Left renal cortex interstitium (tissue), 4 donors: ENCODE data around the gene SLC35G6. TPM values are rescaled to one million over a fixed set of nuclear protein-coding genes. Genes with fewer than 3 reads are reported as not detected.

Experiments used
- DNase-seq, 4 donors: peaks; one replicate each; pipeline ENCODE4 v3.0.0-alpha.2; 2013; ENCODE audit warnings: low read depth in 4 of 4, low spot score in 2 of 4, missing footprints in 1 of 4
- polyA plus RNA-seq, 4 donors: library from polyadenylated mRNA; unstranded; fragments of 120-200 nt; gene quantifications; one replicate each; pipeline ENCODE4 v1.2.1, GENCODE V29; 2013; ENCODE audit not compliant: insufficient read length in 4 of 4

SLC35G6 gene
- polyA plus RNA-seq, 4 donors, result 0.46 to 0.72 TPM; not detected in 2

DNA sequence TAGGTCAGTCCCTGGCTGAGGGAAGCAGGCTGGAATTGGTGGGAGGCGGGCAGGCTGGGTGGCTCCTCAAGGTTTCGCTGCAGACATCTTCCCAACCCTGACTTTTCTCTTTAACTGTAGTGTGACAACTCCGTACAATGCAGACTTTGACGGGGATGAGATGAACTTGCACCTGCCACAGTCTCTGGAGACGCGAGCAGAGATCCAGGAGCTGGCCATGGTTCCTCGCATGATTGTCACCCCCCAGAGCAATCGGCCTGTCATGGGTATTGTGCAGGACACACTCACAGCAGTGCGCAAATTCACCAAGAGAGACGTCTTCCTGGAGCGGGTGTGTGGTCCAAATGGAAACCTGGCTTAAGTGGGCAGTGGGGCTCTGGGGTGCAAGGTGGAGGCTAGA lies 17.9 kb downstream of the SLC35G6 start:
- DNase-seq, result no peak

DNA sequence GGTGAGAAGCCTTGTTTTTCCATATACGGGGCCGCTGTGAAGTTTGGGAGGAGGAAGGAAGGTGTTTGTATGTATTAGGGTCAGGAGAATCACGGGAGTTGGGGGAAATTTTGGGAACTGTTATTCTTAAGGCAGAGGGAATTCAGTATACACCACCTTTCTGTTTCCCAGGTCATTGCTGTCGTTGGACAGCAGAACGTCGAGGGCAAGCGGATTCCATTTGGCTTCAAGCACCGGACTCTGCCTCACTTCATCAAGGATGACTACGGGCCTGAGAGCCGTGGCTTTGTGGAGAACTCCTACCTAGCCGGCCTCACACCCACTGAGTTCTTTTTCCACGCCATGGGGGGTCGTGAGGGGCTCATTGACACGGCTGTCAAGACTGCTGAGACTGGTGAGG lies 20.5 kb downstream of the SLC35G6 start:
- no peak for DNase-seq

DNA sequence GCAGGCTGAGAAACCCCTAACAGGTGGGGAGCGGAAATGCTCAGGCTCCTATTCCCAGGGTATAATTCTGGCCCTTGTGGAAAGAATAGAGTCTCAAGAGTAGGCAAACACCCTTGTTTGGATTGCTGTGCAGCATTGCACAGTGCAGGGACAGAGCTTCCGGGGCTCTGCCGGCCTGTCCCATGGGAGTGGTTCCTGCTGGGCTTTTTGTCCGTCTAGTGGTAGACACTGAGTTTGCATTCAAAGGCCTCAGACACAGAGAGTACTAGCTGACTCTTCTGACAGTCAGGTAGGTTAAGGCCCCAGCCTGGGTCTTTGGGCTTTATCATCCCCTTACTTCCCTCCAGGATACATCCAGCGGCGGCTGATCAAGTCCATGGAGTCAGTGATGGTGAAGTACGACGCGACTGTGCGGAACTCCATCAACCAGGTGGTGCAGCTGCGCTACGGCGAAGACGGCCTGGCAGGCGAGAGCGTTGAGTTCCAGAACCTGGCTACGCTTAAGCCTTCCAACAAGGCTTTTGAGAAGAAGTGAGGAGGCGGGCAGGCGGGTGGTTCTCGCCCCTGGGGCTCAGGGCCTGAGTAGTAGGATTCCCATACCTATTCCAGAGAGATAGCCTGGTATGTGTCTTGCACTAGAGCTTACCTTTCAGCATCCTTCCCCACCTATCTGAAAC lies 21.1 kb downstream of the SLC35G6 start:
- no peak for DNase-seq

DNA sequence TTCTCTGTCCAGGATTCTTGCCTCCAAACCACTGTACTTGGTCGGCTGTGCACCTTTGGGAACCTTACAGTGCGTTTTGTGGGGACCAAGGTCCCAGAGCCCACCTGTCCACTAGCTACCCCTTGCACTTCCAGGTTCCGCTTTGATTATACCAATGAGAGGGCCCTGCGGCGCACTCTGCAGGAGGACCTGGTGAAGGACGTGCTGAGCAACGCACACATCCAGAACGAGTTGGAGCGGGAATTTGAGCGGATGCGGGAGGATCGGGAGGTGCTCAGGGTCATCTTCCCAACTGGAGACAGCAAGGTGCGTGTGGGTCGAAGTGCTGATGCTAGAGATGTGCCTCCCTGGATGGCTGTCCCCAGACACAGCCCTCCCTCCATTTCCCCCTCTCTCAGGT lies 21.7 kb downstream of the SLC35G6 start:
- DNase-seq, result no peak

DNA sequence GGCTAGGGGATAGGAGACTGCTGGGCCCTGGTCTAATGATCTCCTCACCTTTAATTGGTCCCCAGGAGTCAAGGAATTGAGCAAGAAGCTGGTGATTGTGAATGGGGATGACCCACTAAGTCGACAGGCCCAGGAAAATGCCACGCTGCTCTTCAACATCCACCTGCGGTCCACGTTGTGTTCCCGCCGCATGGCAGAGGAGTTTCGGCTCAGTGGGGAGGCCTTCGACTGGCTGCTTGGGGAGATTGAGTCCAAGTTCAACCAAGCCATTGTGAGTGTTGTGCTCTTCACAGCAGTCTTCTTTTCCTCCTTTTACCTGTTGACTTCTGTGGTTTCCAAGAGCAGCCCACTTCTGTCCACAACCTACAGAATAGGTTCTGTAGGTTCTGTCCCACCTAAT lies 22.3 kb downstream of the SLC35G6 start:
- DNase-seq, result no peak

DNA sequence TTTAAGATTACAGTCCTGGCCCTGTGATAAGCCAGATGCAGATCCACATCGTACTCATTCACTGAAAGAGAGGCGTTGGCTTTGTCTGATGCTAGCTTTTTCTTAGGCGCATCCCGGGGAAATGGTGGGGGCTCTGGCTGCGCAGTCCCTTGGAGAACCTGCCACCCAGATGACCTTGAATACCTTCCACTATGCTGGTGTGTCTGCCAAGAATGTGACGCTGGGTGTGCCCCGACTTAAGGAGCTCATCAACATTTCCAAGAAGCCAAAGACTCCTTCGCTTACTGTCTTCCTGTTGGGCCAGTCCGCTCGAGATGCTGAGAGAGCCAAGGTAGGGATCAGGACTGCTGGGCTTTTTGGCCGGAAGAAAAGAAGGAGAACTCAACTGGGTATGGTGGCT lies 26.9 kb downstream of the SLC35G6 start:
- no peak for DNase-seq

DNA sequence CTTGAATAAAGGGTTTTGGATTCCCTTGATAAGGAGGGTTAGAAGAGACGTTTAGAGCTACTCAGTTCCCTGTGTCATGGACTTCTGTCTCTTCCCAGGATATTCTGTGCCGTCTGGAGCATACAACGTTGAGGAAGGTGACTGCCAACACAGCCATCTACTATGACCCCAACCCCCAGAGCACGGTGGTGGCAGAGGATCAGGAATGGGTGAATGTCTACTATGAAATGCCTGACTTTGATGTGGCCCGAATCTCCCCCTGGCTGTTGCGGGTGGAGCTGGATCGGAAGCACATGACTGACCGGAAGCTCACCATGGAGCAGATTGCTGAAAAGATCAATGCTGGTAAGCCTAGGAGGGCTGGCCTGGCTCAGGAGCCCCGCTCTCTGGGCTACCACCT lies 27.6 kb downstream of the SLC35G6 start:
- no peak for DNase-seq

DNA sequence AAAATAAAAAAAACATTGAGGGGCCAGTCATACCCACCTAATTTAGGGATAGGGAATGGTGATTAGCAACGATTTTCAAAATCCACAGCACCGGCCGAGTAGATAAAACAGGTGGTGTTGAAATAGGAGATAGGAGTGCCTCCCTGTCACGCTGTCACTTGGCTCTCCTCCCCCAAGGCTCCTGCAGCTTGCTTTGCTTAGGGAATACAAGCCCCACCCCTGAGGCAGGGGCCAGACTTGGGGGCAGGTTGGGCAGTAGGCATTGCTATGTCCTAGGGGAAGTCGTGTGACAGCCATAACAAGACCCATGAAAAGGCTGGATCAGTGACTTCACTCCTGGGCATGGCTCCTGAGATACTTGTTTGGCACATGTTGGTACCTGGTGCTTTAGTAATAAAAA lies 28.7 kb downstream of the SLC35G6 start:
- no peak for DNase-seq

DNA sequence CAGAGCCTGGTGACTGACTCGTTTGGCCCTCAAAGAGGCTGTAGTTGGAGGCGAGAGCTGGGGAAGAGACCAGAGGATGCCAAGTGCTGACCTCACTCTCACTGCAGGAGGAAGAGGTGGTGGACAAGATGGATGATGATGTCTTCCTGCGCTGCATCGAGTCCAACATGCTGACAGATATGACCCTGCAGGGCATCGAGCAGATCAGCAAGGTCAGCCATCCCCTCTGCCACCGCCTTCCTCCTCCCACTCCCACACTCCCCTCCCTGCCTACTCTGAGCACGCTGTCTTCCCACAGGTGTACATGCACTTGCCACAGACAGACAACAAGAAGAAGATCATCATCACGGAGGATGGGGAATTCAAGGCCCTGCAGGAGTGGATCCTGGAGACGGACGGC lies 29.9 kb downstream of the SLC35G6 start:
- DNase-seq, result no peak

DNA sequence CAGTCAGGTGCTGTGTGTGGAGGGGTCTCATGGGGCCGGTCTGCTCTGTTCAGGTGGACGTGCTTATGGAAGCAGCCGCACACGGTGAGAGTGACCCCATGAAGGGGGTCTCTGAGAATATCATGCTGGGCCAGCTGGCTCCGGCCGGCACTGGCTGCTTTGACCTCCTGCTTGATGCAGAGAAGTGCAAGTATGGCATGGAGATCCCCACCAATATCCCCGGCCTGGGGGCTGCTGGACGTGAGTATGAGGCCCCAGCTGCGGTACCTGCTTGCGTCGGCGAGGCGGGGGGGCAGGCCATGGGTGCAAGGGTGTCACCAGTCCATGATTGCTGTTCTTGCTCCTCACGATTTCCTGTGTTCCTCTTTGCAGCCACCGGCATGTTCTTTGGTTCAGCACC lies 30.9 kb downstream of the SLC35G6 start:
- no peak for DNase-seq

DNA sequence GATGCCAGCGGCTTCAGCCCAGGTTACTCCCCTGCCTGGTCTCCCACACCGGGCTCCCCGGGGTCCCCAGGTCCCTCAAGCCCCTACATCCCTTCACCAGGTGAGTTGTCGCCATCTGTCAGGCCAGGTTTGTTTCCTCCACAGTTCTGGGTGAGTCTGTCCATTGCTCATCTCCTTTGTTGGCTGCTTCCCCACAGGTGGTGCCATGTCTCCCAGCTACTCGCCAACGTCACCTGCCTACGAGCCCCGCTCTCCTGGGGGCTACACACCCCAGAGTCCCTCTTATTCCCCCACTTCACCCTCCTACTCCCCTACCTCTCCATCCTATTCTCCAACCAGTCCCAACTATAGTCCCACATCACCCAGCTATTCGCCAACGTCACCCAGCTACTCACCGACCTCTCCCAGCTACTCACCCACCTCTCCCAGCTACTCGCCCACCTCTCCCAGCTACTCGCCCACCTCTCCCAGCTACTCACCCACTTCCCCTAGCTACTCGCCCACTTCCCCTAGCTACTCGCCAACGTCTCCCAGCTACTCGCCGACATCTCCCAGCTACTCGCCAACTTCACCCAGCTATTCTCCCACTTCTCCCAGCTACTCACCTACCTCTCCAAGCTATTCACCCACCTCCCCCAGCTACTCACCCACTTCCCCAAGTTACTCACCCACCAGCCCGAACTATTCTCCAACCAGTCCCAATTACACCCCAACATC lies 31.7 kb downstream of the SLC35G6 start:
- no peak for DNase-seq

DNA sequence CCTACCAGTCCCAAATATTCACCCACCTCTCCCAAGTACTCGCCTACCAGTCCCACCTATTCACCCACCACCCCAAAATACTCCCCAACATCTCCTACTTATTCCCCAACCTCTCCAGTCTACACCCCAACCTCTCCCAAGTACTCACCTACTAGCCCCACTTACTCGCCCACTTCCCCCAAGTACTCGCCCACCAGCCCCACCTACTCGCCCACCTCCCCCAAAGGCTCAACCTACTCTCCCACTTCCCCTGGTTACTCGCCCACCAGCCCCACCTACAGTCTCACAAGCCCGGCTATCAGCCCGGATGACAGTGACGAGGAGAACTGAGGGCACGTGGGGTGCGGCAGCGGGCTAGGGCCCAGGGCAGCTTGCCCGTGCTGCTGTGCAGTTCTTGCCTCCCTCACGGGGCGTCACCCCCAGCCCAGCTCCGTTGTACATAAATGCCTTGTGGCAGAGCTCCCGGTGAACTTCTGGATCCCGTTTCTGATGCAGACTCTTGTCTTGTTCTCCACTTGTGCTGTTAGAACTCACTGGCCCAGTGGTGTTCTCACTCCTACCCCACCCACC lies 32.7 kb downstream of the SLC35G6 start:
- no peak for DNase-seq

DNA sequence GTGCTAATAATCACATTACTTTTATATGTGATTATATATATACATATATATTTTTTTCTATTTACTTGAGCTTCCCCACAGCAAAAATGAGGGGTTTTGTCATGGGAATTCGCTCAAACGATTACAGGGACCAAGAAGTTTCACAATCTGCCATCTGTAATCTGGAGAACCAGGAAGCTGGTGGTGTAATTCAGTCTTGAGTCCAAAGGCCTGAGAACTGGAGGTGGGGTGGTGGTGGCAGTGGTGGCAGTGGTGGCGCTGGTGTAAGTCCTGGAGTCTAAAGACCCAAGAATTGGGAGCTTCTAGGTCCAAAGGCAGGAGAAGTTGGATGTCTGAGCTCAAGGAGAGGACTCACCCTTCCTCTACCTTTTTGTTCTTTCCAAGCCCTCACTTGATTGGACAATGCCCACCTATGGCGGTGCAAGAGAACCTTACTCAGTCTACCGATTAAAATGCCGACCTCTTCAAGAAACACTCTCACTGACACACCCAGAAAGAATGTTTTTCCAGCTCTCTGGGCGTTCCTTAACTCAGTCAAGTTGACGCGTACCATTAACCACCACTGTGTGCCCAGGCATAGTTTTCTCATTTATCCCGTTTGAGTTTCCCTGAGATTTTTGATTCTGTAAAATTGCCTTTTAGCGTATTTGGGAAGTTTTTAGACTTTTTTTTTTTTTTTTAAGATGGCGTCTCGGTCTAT lies 34.8 kb downstream of the SLC35G6 start:
- DNase-seq, result no peak

DNA sequence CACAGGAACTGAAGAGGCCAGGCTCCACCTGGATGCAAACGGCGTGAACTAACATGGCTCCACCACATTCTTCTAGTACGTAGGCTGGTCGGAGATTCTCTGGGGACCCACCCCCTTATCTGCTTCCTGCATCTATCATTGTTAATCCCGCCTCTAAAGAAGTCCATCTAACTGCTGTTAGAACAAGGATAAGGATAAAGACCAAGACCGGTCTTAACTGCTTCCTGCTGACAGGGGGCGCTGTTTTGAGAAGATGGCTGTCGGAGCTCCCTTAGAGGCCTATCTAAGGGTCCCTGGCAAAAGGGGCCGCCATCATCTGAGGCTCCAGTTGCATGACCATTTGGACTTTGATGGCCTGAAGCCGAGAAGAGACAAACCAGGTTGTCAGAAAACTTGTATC lies 41.8 kb downstream of the SLC35G6 start:
- DNase-seq, result no peak

DNA sequence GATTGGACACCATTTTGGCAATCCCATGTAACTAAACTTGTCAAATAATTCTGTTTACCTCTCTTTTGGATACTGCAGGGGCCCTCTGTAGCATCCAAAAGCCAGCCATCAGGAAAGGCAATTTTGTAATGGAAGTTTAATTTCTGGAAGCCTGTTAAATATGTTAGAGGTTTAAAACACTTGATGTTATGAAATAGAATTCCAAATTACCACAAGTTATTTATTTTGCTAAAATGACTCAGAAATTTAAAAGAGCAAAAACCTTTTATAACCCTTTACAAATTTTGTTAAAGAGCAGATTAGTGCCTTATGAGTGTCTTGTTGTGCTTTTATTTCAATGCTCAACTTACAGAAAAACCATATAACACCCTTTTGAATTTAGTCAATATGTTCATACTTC lies 47.6 kb downstream of the SLC35G6 start:
- DNase-seq, result no peak

DNA sequence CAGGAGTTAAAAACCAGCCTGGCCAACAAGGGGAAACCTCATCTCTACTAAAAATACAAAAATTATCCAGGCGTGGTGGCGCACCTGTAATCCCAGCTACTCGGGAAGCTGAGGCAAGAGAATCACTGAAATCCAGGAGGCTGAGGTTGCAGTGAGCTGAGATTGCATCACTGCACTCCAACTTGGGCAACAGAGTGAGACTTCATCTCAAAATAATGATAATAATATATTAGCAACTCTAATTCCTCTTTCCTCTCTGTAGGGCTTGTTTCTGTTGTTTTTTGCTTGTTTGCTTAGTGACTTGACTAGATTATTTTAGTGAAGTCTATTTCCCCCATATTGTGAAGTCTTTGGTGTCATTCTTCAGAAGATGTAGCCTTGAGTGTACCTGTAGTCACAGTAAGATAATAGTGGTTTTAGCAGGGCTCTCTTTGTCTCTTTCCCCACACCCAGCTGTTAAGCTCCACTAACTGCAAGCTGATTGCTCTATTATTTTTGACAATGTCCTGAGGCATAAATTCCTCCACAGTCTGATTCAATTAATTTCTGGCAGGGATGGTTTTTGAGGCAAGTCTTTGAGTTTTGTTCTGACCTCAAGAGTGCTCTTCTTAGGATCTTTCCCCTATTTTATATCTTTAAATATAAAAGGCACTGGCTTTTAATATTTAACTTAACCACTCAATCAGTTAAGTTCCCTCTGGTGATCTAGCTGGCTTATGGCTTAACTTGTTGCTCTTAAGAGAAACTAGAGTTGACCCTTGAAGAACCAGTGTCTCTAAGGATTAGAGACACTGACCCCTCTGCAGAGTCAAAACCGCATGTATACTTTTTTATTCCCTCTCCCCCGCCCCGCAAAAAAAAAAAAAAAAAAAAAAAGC lies 49.0 kb downstream of the SLC35G6 start:
- no peak for DNase-seq

Other genes with a start within 250 kb of the SLC35G6 start
- gene DVL2, start 246.9 kb upstream of the SLC35G6 start, polyA plus RNA-seq, result 10 to 100 TPM; 47.7 to 78.0 (median 62.9) TPM
- 10 to 100 TPM; 51.8 to 74.3 (median 60.9) TPM for gene PHF23, start 242.0 kb upstream of the SLC35G6 start, polyA plus RNA-seq
- gene GABARAP, start 239.0 kb upstream of the SLC35G6 start, polyA plus RNA-seq, result 100 to 1,000 TPM; 396 to 619 (median 451) TPM
- 100 to 1,000 TPM; 136 to 149 (median 141) TPM for gene CTDNEP1, start 229.7 kb upstream of the SLC35G6 start, polyA plus RNA-seq
- gene ELP5, start 229.2 kb upstream of the SLC35G6 start, polyA plus RNA-seq, result 10 to 100 TPM; 43.7 to 61.9 (median 50.9) TPM
- gene CLDN7, start 219.0 kb upstream of the SLC35G6 start, polyA plus RNA-seq, result 10 to 100 TPM; 47.1 to 59.9 (median 55.1) TPM
- 1 to 10 TPM; 2.2 to 2.8 (median 2.5) TPM for gene SLC2A4, start 199.7 kb upstream of the SLC35G6 start, polyA plus RNA-seq
- gene YBX2, start 186.8 kb upstream of the SLC35G6 start, polyA plus RNA-seq, result 1 to 10 TPM; 2.5 to 5.3 (median 3.1) TPM
- 100 to 1,000 TPM; 286 to 397 (median 312) TPM for gene EIF5A, start 173.8 kb upstream of the SLC35G6 start, polyA plus RNA-seq
- 100 to 1,000 TPM in 1 of 4 donors, 10 to 100 TPM in 3; 88.7 to 115 (median 95.8) TPM for gene GPS2, start 166.1 kb upstream of the SLC35G6 start, polyA plus RNA-seq
- gene NEURL4, start 152.1 kb upstream of the SLC35G6 start, polyA plus RNA-seq, result 10 to 100 TPM; 25.4 to 39.7 (median 31.4) TPM
- gene ACAP1, start 144.9 kb upstream of the SLC35G6 start, polyA plus RNA-seq, result 10 to 100 TPM in 2 of 4 donors, 1 to 10 TPM in 2; 7.3 to 10.9 (median 10.0) TPM
- 10 to 100 TPM; 11.2 to 13.9 (median 12.5) TPM for gene KCTD11, start 129.3 kb upstream of the SLC35G6 start, polyA plus RNA-seq
- gene TMEM95, start 126.3 kb upstream of the SLC35G6 start, polyA plus RNA-seq, result not detected
- 1 to 10 TPM; 3.1 to 7.9 (median 5.7) TPM for gene TNK1, start 100.4 kb upstream of the SLC35G6 start, polyA plus RNA-seq
- 10 to 100 TPM; 27.8 to 51.2 (median 41.2) TPM for gene PLSCR3, start 86.9 kb upstream of the SLC35G6 start, polyA plus RNA-seq
- 100 to 1,000 TPM in 1 of 4 donors, 10 to 100 TPM in 3; 82.2 to 108 (median 90.2) TPM for gene TMEM256, start 77.3 kb upstream of the SLC35G6 start, polyA plus RNA-seq
- 10 to 100 TPM; 17.5 to 38.6 (median 30.2) TPM for gene NLGN2, start 73.6 kb upstream of the SLC35G6 start, polyA plus RNA-seq
- not detected for gene SPEM1, start 61.1 kb upstream of the SLC35G6 start, polyA plus RNA-seq
- under 1 TPM in 1 of 4 donors, not detected in 3; 0.06 TPM for gene SPEM2, start 55.8 kb upstream of the SLC35G6 start, polyA plus RNA-seq
- not detected for gene SPEM3, start 52.6 kb upstream of the SLC35G6 start, polyA plus RNA-seq
- gene TMEM102, start 46.0 kb upstream of the SLC35G6 start, polyA plus RNA-seq, result 1 to 10 TPM; 3.7 to 5.7 (median 4.8) TPM
- gene FGF11, start 41.9 kb upstream of the SLC35G6 start, polyA plus RNA-seq, result 1 to 10 TPM; 6.1 to 6.9 (median 6.4) TPM
- gene CHRNB1, start 36.4 kb upstream of the SLC35G6 start, polyA plus RNA-seq, result 10 to 100 TPM; 10.3 to 10.8 (median 10.6) TPM
- 10 to 100 TPM; 38.6 to 50.6 (median 44.2) TPM for gene ZBTB4, start 1.8 kb upstream of the SLC35G6 start, polyA plus RNA-seq
- 100 to 1,000 TPM; 101 to 163 (median 116) TPM for gene POLR2A, start 2.9 kb downstream of the SLC35G6 start, polyA plus RNA-seq
- 10 to 100 TPM; 21.7 to 32.3 (median 28.3) TPM for gene TNFSF12, start 67.6 kb downstream of the SLC35G6 start, polyA plus RNA-seq
- gene TNFSF13, start 77.3 kb downstream of the SLC35G6 start, polyA plus RNA-seq, result 10 to 100 TPM; 12.8 to 15.9 (median 14.5) TPM
- gene SENP3, start 80.5 kb downstream of the SLC35G6 start, polyA plus RNA-seq, result 10 to 100 TPM; 60.8 to 81.3 (median 74.9) TPM
- gene CD68, start 98.2 kb downstream of the SLC35G6 start, polyA plus RNA-seq, result 10 to 100 TPM; 33.6 to 64.0 (median 57.2) TPM
- gene MPDU1, start 102.4 kb downstream of the SLC35G6 start, polyA plus RNA-seq, result 100 to 1,000 TPM; 102 to 125 (median 121) TPM
- 1 to 10 TPM; 3.0 to 5.6 (median 4.0) TPM for gene SOX15, start 108.6 kb downstream of the SLC35G6 start, polyA plus RNA-seq
- gene FXR2, start 133.5 kb downstream of the SLC35G6 start, polyA plus RNA-seq, result 10 to 100 TPM; 46.3 to 56.5 (median 52.4) TPM
- 100 to 1,000 TPM; 127 to 157 (median 133) TPM for gene SAT2, start 146.4 kb downstream of the SLC35G6 start, polyA plus RNA-seq
- gene SHBG, start 148.7 kb downstream of the SLC35G6 start, polyA plus RNA-seq, result 1 to 10 TPM; 3.0 to 5.1 (median 4.0) TPM
- 10 to 100 TPM; 18.1 to 22.1 (median 21.1) TPM for gene ATP1B2, start 169.5 kb downstream of the SLC35G6 start, polyA plus RNA-seq
- gene TP53, start 206.0 kb downstream of the SLC35G6 start, polyA plus RNA-seq, result 10 to 100 TPM; 63.1 to 78.2 (median 72.6) TPM
- 10 to 100 TPM; 11.1 to 17.6 (median 15.6) TPM for gene WRAP53, start 207.0 kb downstream of the SLC35G6 start, polyA plus RNA-seq
- gene EFNB3, start 223.8 kb downstream of the SLC35G6 start, polyA plus RNA-seq, result 10 to 100 TPM; 22.3 to 25.6 (median 23.7) TPM
- under 1 TPM; 0.16 to 0.47 (median 0.34) TPM for gene DNAH2, start 236.3 kb downstream of the SLC35G6 start, polyA plus RNA-seq